MM.1S (cell line): Measurements from ENCODE around the gene KPNA4.

Source experiments
- CTCF ChIP-seq: fragments of 300-600 bp; sonication (generic); IDR thresholded peaks from 2 replicates; pipeline ENCODE4 v1.5.1; 2016; ENCODE audit warnings: antibody characterized with exemption, low read length, mixed read lengths
- EZH2 ChIP-seq: fragments of 300-600 bp; sonication (generic); optimal IDR thresholded peaks from 2 replicates; pipeline ENCODE3; 2017; ENCODE audit warnings: low read depth, mild to moderate bottlenecking, antibody characterized with exemption, low read length, mixed read lengths
- EZH2phosphoT487 ChIP-seq: fragments of 300-600 bp; sonication (generic); IDR thresholded peaks from 2 replicates; pipeline ENCODE4 v1.6.1; 2018; ENCODE audit warnings: antibody characterized with exemption, low read length

GRCh38 chr3:160450846-160451245, 114.5 kb downstream of the KPNA4 start:
- TF ChIP-seq CTCF (no peak), EZH2 (no peak), EZH2phosphoT487 (no peak)
